GM21367 (cell line): ENCODE results near the gene ZDHHC12.

ENCODE experiments used
- ATAC-seq: cut with Tn5 transposase; IDR thresholded peaks from one replicate; pipeline ENCODE4 v1.9.1; 2021; ENCODE audit not compliant: unreplicated experiment

The ZDHHC12 gene

GRCh38 chr9:128731093-128731492, 7.2 kb upstream of the ZDHHC12 start:
- ATAC-seq: no peak

- no peak for ATAC-seq
Measured at GRCh38 chr9:128729766-128730517, 6.0 kb upstream of the ZDHHC12 start.

GRCh38 chr9:128729302-128729701, 5.4 kb upstream of the ZDHHC12 start:
- no peak for ATAC-seq

- no peak for ATAC-seq
Measured at GRCh38 chr9:128728298-128728697, 4.4 kb upstream of the ZDHHC12 start.

- no peak for ATAC-seq
Measured at GRCh38 chr9:128727640-128728248, 3.8 kb upstream of the ZDHHC12 start.

- ATAC-seq: no peak
Measured at GRCh38 chr9:128724744-128725211, 851 bp upstream of the ZDHHC12 start.

GRCh38 chr9:128723352-128723865, 518 bp downstream of the ZDHHC12 start:
- ATAC-seq: no peak

- no peak for ATAC-seq
Measured at GRCh38 chr9:128722380-128723351, 1.3 kb downstream of the ZDHHC12 start.

GRCh38 chr9:128721487-128722010, 2.4 kb downstream of the ZDHHC12 start:
- no peak for ATAC-seq

GRCh38 chr9:128720841-128721486, 3.0 kb downstream of the ZDHHC12 start:
- no peak for ATAC-seq

- ATAC-seq: no peak
Measured at GRCh38 chr9:128719919-128720605, 3.9 kb downstream of the ZDHHC12 start.

- no peak for ATAC-seq
Measured at GRCh38 chr9:128718475-128718874, 5.5 kb downstream of the ZDHHC12 start.

GRCh38 chr9:128718047-128718446, 5.9 kb downstream of the ZDHHC12 start:
- ATAC-seq: no peak

- no peak for ATAC-seq
Measured at GRCh38 chr9:128716581-128717254, 7.2 kb downstream of the ZDHHC12 start.

GRCh38 chr9:128715436-128715750, 8.5 kb downstream of the ZDHHC12 start:
- no peak for ATAC-seq

GRCh38 chr9:128714586-128715435, 9.1 kb downstream of the ZDHHC12 start:
- ATAC-seq: no peak

GRCh38 chr9:128713941-128714573, 9.9 kb downstream of the ZDHHC12 start:
- ATAC-seq: no peak

GRCh38 chr9:128713411-128713780, 10.5 kb downstream of the ZDHHC12 start:
- ATAC-seq: no peak
